Liver (tissue), 3 donors: ENCODE measurements around the gene PABPN1L.

Experiments used
- ATF3 ChIP-seq: IDR thresholded peaks from 2 replicates; pipeline ENCODE4 v1.6.1; 2016; ENCODE audit warnings: antibody characterized with exemption
- CTCF ChIP-seq: fragments of 150-350 bp; IDR thresholded peaks from 2 replicates; pipeline ENCODE4 v1.5.1; 2017; ENCODE audit warnings: improper control_type of control experiment, low read depth, low read length; ENCODE audit not compliant: missing input control
- EGR1 ChIP-seq, 2 donors: IDR thresholded peaks; 2 replicates each; pipeline ENCODE4 v1.6.1; 2016 to 2018; ENCODE audit warnings: antibody characterized with exemption in 2 of 2, low read depth in 2 of 2
- FOXA1 ChIP-seq: IDR thresholded peaks from 2 replicates; pipeline ENCODE4 v1.6.1; 2016; ENCODE audit warnings: antibody characterized with exemption
- GABPA ChIP-seq, 2 donors: IDR thresholded peaks in 1 of 2; conservative IDR thresholded peaks in 1 of 2; 2 replicates each; pipeline ENCODE4 v1.6.1; 2016; ENCODE audit warnings: antibody characterized with exemption in 2 of 2, mild to moderate bottlenecking in 1 of 2, moderate library complexity in 1 of 2
- JUND ChIP-seq, 2 donors: IDR thresholded peaks; 2 replicates each; pipeline ENCODE4 v1.6.1; 2016; ENCODE audit warnings: antibody characterized with exemption in 2 of 2
- MAX ChIP-seq: IDR thresholded peaks from 2 replicates; pipeline ENCODE4 v1.6.1; 2016; ENCODE audit warnings: antibody characterized with exemption
- RAD21 ChIP-seq, 2 donors: IDR thresholded peaks; 2 replicates each; pipeline ENCODE4 v1.6.1; 2016; ENCODE audit warnings: antibody characterized with exemption in 2 of 2, mild to moderate bottlenecking in 2 of 2
- REST ChIP-seq: IDR thresholded peaks from 2 replicates; pipeline ENCODE4 v1.6.1; 2016; ENCODE audit warnings: antibody characterized with exemption, mild to moderate bottlenecking
- SP1 ChIP-seq: IDR thresholded peaks from 2 replicates; pipeline ENCODE4 v1.6.1; 2018; ENCODE audit warnings: antibody characterized with exemption, mild to moderate bottlenecking
- TAF1 ChIP-seq: conservative IDR thresholded peaks from 2 replicates; pipeline ENCODE4 v1.6.1; 2016; ENCODE audit warnings: antibody characterized with exemption, mild to moderate bottlenecking
- YY1 ChIP-seq: IDR thresholded peaks from 2 replicates; pipeline ENCODE4 v1.6.1; 2016; ENCODE audit warnings: antibody characterized with exemption, mild to moderate bottlenecking
- ZBTB33 ChIP-seq: IDR thresholded peaks from 2 replicates; pipeline ENCODE4 v1.6.1; 2016; ENCODE audit warnings: antibody characterized with exemption
- donor health status: healthy.
- donor health status: healthy.

GRCh38 chr16:88827727-88828126 is 38.7 kb downstream of the PABPN1L start:
- TF ChIP-seq RAD21 (IDR thresholded peaks at IDR 0.05) (no peak), REST (no peak), CTCF (no peak), TAF1 (no peak), ZBTB33 (no peak), YY1 (no peak), MAX (no peak), SP1 (no peak), GABPA (IDR thresholded peaks at IDR 0.05 in 1 of 2, conservative IDR thresholded peaks at IDR 0.05 in 1 of 2) (no peak), FOXA1 (no peak), JUND (IDR thresholded peaks at IDR 0.05) (no peak), EGR1 (IDR thresholded peaks at IDR 0.05; ENCODE audit: low read depth in 2 of 2) (no peak), ATF3 (no peak)
